Measurements from ENCODE around the gene RNF222.

RNF222 gene

DNA sequence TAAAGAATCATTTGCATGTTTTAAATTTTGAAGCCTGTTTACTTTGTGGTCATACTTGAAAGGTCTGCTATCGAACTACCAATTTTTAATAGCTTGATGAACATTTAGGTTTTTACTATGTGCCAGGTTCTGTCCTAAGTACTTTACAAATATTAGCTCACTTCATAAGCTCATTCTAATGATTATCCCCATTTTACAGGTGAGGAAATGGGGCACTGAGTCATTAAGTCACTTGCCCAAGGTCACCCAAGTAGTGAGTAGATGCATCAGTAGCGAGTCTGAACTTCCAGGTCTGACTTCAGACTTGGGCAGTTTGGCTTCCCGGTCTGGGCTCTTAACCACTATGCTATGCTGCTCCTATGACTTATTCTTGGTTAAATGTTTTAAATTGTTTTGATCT is 42.1 kb upstream of the RNF222 start:
- in situ Hi-C loops (cut with HindIII; ENCODE audit: low sequenced_read_pairs) = loop anchor here (5.0 kb wide), 1 partner anchor 53 kb away; no protein-coding TSS in a partner anchor
- TF ChIP-seq, protein P1, sequence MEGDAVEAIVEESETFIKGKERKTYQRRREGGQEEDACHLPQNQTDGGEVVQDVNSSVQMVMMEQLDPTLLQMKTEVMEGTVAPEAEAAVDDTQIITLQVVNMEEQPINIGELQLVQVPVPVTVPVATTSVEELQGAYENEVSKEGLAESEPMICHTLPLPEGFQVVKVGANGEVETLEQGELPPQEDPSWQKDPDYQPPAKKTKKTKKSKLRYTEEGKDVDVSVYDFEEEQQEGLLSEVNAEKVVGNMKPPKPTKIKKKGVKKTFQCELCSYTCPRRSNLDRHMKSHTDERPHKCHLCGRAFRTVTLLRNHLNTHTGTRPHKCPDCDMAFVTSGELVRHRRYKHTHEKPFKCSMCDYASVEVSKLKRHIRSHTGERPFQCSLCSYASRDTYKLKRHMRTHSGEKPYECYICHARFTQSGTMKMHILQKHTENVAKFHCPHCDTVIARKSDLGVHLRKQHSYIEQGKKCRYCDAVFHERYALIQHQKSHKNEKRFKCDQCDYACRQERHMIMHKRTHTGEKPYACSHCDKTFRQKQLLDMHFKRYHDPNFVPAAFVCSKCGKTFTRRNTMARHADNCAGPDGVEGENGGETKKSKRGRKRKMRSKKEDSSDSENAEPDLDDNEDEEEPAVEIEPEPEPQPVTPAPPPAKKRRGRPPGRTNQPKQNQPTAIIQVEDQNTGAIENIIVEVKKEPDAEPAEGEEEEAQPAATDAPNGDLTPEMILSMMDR (IDR thresholded peaks at IDR 0.05; ENCODE audit: low read depth, low read length, missing control alignments) = no peak
- no peak overlapping the region for H3K4me3 ChIP-seq (ENCODE audit: low read depth, low read length)
- no peak for DNase-seq (ENCODE audit: low read depth)

DNA sequence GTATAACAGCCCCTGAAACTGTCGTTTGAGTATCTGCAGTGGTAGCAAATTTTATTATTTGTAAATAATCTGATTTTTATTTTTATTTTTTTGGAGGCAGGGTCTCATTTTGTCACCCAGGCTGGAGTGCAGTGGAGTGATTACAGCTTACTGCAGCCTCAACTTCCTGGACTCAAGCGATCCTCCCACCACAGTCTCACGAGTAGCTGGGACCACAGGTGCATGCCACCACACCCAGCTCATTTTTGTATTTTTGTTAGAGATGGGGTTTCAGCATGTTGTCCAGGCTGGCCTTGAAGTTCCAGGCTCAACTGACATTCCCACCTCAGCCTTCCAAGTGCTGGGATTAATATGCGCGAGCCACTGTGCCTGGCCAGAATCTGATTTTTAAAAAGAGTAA is 40.8 kb upstream of the RNF222 start:
- no peak overlapping the region for H3K4me3 ChIP-seq (ENCODE audit: low read depth, low read length)
- in situ Hi-C loops (cut with HindIII; ENCODE audit: low sequenced_read_pairs) = no loop called here
- TF ChIP-seq, protein P1 (IDR thresholded peaks at IDR 0.05; ENCODE audit: low read depth, low read length, missing control alignments) = no peak
- no peak for DNase-seq (ENCODE audit: low read depth)

DNA sequence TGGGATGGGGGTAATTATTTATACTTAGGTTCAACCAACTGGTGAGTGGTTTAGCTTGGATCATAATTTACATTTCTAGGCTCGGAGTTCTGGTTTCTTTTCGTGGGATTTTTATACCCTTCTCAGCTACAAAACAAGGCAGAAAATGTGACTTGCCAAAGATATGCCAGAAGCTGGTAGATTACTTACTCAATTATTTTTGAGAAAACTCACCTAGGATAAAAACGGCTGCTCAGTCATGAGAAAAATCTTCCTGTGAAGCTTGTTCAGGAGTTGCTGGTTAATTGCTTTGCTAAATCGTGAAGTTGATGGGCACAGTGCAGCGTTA is 39.2 kb upstream of the RNF222 start:
- TF ChIP-seq, protein P1 (IDR thresholded peaks at IDR 0.05; ENCODE audit: low read depth, low read length, missing control alignments) = no peak
- peak overlapping the region; percentile 97 for H3K4me3 ChIP-seq (ENCODE audit: low read depth, low read length)
- in situ Hi-C loops (cut with HindIII; ENCODE audit: low sequenced_read_pairs) = no loop called here
- no peak for DNase-seq (ENCODE audit: low read depth)

DNA sequence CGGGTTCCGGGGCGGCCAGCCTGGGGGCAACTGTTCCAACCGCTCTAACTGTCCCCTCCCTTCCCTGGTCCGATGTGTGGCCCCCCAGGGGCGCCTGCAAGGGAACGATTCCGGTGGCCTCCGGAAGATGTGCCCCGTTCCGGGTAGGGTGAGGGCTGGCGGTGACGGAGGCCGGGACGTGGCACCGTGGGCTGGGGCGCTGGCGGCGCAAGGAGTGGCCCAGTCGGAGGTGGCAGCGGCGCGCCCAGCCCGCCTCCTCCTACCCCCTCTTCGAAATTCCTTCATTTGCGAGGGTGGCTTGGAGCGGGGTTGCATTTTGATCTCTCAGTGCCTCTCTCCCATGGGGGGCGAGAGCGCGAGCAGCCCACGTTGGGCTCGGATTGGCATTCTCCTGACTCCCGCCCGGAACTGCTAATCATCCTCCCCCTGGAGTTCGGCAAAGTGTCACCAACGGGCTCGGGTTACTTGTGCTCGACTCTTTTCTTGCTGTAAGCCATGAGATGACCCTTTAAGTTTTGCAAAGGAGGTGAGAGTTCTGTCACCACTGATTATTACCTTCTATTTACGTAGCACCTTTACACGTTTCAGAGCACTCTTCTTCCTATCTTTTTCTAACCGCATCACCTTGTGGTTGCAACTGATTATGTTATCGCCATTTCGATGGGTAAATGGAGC is 38.7 kb upstream of the RNF222 start:
- DNase-seq (ENCODE audit: low read depth) = no peak
- in situ Hi-C loops (cut with HindIII; ENCODE audit: low sequenced_read_pairs) = no loop called here
- TF ChIP-seq, protein P1 (IDR thresholded peaks at IDR 0.05; ENCODE audit: low read depth, low read length, missing control alignments) = no peak
- peak overlapping the region; percentile 97 for H3K4me3 ChIP-seq (ENCODE audit: low read depth, low read length)

DNA sequence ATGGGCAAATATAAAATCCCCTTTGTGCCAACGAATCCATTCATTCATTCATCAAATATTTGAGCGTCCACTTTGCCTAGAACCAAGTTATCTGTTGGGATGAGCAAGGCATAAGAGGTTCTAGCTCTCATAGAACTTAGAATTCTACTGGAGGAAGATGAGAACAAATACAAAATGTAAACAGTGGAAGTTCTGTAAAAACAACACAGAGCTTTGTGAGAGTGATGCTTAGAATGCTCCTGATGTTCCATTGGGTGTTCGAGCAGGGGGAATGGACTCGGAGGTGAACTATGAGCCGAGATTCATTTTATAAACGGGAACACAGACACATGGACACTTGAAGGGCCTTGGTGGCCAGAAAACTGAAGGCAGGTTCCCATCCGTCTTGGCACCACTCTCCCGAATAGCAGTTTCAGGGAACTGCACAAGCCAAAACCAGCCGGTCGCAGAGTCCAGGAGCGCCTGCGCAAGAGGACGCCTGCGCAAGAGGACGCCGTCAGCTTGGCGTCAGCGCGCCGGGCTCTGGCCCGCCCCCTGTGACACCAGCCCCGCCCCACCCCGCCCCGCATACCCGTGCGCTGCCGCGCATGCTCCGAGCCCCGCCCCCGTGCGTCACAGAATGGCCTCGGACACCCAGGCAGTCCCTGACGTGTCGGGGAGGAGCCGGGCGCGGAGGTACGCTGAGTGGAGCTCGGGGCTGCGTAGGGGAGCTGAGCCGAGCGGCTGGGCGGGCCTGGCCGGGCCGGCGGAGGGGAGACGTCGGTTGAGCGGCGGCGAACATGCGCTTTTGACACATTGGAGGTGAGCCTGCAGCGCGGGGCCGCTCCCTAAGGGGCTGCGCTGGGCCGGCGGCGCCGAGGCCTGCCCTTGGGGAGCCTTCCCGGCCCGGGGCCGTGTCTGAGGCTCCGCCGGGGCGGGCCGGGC is 37.9 kb upstream of the RNF222 start, which contains the start of gene NDEL1:
NDEL1 (plus strand) TSS at position 640 of the 924 bp plus-strand sequence. CDS start 8,388 bp downstream, outside the sequence.
- in situ Hi-C loops (cut with HindIII; ENCODE audit: low sequenced_read_pairs) = no loop called here
- peak within 1 kb of the TSS; percentile 97 for H3K4me3 ChIP-seq (ENCODE audit: low read depth, low read length)
- TF ChIP-seq, protein P1 (IDR thresholded peaks at IDR 0.05; ENCODE audit: low read depth, low read length, missing control alignments) = no peak
- peak; percentile 93 for DNase-seq (ENCODE audit: low read depth)

DNA sequence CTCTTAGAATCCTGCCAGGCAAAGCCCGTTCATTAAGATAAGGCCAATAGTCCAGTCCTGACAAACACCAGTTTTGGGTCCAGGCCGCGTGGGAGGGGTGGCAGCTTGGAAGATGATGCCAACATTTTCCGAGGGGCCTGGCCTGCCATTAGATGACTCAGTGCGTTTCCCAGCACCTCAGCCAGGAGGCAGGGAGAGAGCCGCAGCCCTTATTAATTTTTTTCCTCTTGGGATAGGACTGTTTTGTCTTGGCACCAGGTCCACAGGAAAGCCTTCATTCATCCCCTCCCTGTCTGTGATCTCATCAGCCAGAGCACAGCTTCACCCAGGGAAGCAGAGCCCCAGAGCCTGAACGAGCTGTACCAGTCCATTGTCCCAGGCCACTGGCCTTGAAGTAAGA is 33.3 kb upstream of the RNF222 start:
- TF ChIP-seq, protein P1 (IDR thresholded peaks at IDR 0.05; ENCODE audit: low read depth, low read length, missing control alignments) = no peak
- no peak overlapping the region for H3K4me3 ChIP-seq (ENCODE audit: low read depth, low read length)
- DNase-seq (ENCODE audit: low read depth) = peak; percentile 26
- in situ Hi-C loops (cut with HindIII; ENCODE audit: low sequenced_read_pairs) = no loop called here

Data from astrocyte of the cerebellum (primary cell).